HepG2 (cell line): ENCODE measurements around the gene EIF4G3. TPM values are rescaled to one million over a fixed set of nuclear protein-coding genes. Genes with fewer than 3 reads are reported as not detected.

ENCODE experiments used
- ARID2 ChIP-seq: sonication (generic); formaldehyde crosslinking; IDR thresholded peaks from 2 replicates; pipeline ENCODE4 v1.8.1; 2022; ENCODE audit warnings: mild to moderate bottlenecking, missing genetic modification reagents, borderline replicate concordance
- ATAD3A ChIP-seq: sonication (generic); formaldehyde crosslinking; IDR thresholded peaks from 2 replicates; pipeline ENCODE4 v1.4.0; 2020; ENCODE audit warnings: missing genetic modification reagents
- ATF2 ChIP-seq: sonication (generic); formaldehyde crosslinking; IDR thresholded peaks from 2 replicates; pipeline ENCODE4 v1.4.0; 2020; ENCODE audit warnings: missing genetic modification reagents
- BORCS8-MEF2B ChIP-seq: sonication (generic); formaldehyde crosslinking; IDR thresholded peaks from 2 replicates; pipeline ENCODE4 v1.8.0; 2022; ENCODE audit warnings: mild to moderate bottlenecking, missing genetic modification reagents
- IRX3 ChIP-seq: sonication (generic); formaldehyde crosslinking; IDR thresholded peaks from 2 replicates; pipeline ENCODE4 v1.8.1; 2023; ENCODE audit warnings: mild to moderate bottlenecking, low read depth, missing genetic modification reagents, borderline replicate concordance
- NFE2L2 ChIP-seq: fragments of 150-350 bp; IDR thresholded peaks from 2 replicates; pipeline ENCODE4 v1.6.1; 2014; ENCODE audit warnings: low read length
- NKX3-1 ChIP-seq: sonication (generic); formaldehyde crosslinking; IDR thresholded peaks from 2 replicates; pipeline ENCODE4 v1.5.0; 2020; ENCODE audit warnings: missing genetic modification reagents
- REXO4 ChIP-seq: sonication (generic); formaldehyde crosslinking; IDR thresholded peaks from 2 replicates; pipeline ENCODE4 v1.8.0; 2022; ENCODE audit warnings: missing genetic modification reagents, mild to moderate bottlenecking, borderline replicate concordance
- ZBTB4 ChIP-seq: sonication (generic); formaldehyde crosslinking; IDR thresholded peaks from 2 replicates; pipeline ENCODE4 v1.4.0; 2020; ENCODE audit warnings: missing genetic modification reagents, mild to moderate bottlenecking, borderline replicate concordance
- ZBTB46 ChIP-seq: sonication (generic); formaldehyde crosslinking; IDR thresholded peaks from 2 replicates; pipeline ENCODE4 v1.4.0; 2020; ENCODE audit warnings: mild to moderate bottlenecking, missing genetic modification reagents, borderline replicate concordance
- ZNF260 ChIP-seq: sonication (generic); formaldehyde crosslinking; IDR thresholded peaks from 2 replicates; pipeline ENCODE4 v1.4.0; 2020; ENCODE audit warnings: missing genetic modification reagents, low read depth, mild to moderate bottlenecking, borderline replicate concordance
- ZNF318 ChIP-seq: sonication (generic); formaldehyde crosslinking; IDR thresholded peaks from 2 replicates; pipeline ENCODE4 v1.4.0; 2020; ENCODE audit warnings: mild to moderate bottlenecking, missing genetic modification reagents
- ZSCAN30 ChIP-seq: sonication (generic); formaldehyde crosslinking; IDR thresholded peaks from 2 replicates; pipeline ENCODE4 v1.5.0; 2020; ENCODE audit warnings: mild to moderate bottlenecking, missing genetic modification reagents
- polyA plus RNA-seq, 8 experiments: library from polyadenylated mRNA; depleted of rRNA in 3 of 8; stranded (reverse) in 7 of 8; unstranded in 1 of 8; fragments of >200 nt; fragmentation: Illumina TruSeq in 4 of 8; extraction: Trizol in 4 of 8; gene quantifications; 2 replicates each; pipeline versions ENCODE4 v1.2.1 to v1.2.3, GENCODE V29; 2011 to 2016; ENCODE audit warnings: low read depth in 4 of 8, missing spikeins in 1 of 8, mixed read lengths in 1 of 8; ENCODE audit not compliant: insufficient read depth in 1 of 8
- total RNA-seq, 5 experiments: library from RNA; depleted of rRNA; stranded (reverse); fragments of >200 nt; fragmentation: Illumina TruSeq; extraction: Trizol; gene quantifications; 2 replicates each; pipeline ENCODE4 v1.2.3, GENCODE V29; 2016; ENCODE audit warnings: low read depth in 1 of 5

Gene EIF4G3
- total and polyA plus RNA-seq, 2 of the 13 experiments (the other 11 are each of a cell fraction or from before 2014, with no cell fraction given) = 22.2 to 27.6 TPM

GRCh38 chr1:20787029-20787839 is 389.5 kb downstream of the EIF4G3 start, which contains the start of gene HP1BP3 (continued):
- TF ChIP-seq ZSCAN30 (CRISPR knock-in tag) (no peak), ARID2 (CRISPR knock-in tag) (peak; percentile 59; the same call in 1 of the 2 replicates), ATAD3A (CRISPR knock-in tag) (no peak), BORCS8-MEF2B (no peak), ZNF260 (no peak), ZBTB4 (CRISPR knock-in tag) (no peak), ATF2 (CRISPR knock-in tag) (no peak), NFE2L2 (no peak), NKX3-1 (no peak), ZBTB46 (no peak), ZNF318 (CRISPR knock-in tag) (no peak), REXO4 (CRISPR knock-in tag) (no peak), IRX3 (CRISPR knock-in tag) (no peak)
